Keratinocyte (primary cell): ENCODE data around the gene UNC79.

Experiments
- CTCF ChIP-seq, 3 experiments: IDR thresholded peaks in 1 of 3; conservative IDR thresholded peaks in 1 of 3; optimal IDR thresholded peaks in 1 of 3; 2 replicates in 2 of 3; 3 replicates in 1 of 3; pipeline versions ENCODE3 to v1.5.1; 2011; ENCODE audit warnings: low read length in 3 of 3, mild to moderate bottlenecking in 3 of 3, moderate library complexity in 2 of 3, control low read depth in 1 of 3, inconsistent platforms in 1 of 3; ENCODE audit not compliant: insufficient read depth in 2 of 3; ENCODE audit errors: extremely low read depth in 1 of 3
- EZH2 ChIP-seq: IDR thresholded peaks from one replicate; pipeline ENCODE4 v1.6.1; 2012; ENCODE audit warnings: inconsistent platforms, mild to moderate bottlenecking, low read length, moderate library complexity

- TF ChIP-seq CTCF (optimal IDR thresholded peaks at IDR 0.05 in 1 of 3, IDR thresholded peaks at IDR 0.05 in 1 of 3, conservative IDR thresholded peaks at IDR 0.05 in 1 of 3; ENCODE audit: extremely low read depth in 1 of 3, insufficient read depth in 2 of 3, low read length in 3 of 3) (no peak), EZH2 (no peak)
Observed at GRCh38 chr14:93571275-93571674, 140.5 kb downstream of the UNC79 start.
